GM19395 (cell line): ENCODE measurements around the gene CHAF1B.

Experiments used
- ATAC-seq: cut with Tn5 transposase; IDR thresholded peaks from one replicate; pipeline ENCODE4 v1.9.1; 2021; ENCODE audit warnings: mild to moderate bottlenecking, moderate library complexity; ENCODE audit not compliant: unreplicated experiment

CHAF1B gene

GRCh38 chr21:36461277-36461917 is 76.2 kb downstream of the CHAF1B start:
- no peak for ATAC-seq

GRCh38 chr21:36461918-36462486 is 76.8 kb downstream of the CHAF1B start:
- no peak for ATAC-seq

- ATAC-seq: no peak
Observed at GRCh38 chr21:36463204-36463603, 78.0 kb downstream of the CHAF1B start.

- ATAC-seq: no peak
Observed at GRCh38 chr21:36463991-36464390, 78.8 kb downstream of the CHAF1B start.

GRCh38 chr21:36464590-36464989 is 79.4 kb downstream of the CHAF1B start:
- no peak for ATAC-seq

GRCh38 chr21:36465478-36465877 is 80.3 kb downstream of the CHAF1B start:
- ATAC-seq: no peak

DNA sequence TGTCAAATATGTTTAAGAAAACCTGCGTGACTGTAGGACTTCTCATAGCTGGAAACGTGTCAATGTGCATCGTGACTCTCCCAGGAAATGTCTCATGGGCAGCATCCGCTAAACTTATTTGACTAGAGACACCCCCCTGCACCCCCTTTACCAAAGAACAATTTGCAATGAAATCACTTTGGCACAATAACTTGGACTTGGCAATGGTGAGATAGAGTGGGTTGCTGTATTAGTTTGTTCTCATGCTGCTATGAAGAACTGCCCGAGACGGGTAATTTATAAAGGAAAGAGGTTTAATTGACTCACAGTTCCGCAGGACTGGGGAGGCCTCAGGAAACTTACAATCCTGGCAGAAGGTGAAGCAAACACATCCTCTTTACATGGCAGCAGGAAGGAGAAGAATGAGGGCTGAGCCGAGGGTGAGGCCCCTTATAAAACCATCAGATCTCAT is 80.9 kb downstream of the CHAF1B start:
- no peak for ATAC-seq
